Mesendoderm (in vitro differentiated cells): ENCODE results near the gene AGTPBP1.
A peak's percentile ranks its signal among the peaks of the same experiment; 100 is the strongest.

Experiments
- DNase-seq: peaks from one replicate; pipeline ENCODE4 v3.0.0; 2013
- H2AK5ac ChIP-seq: 2 replicates; pipeline ENCODE4 v1.6.1; 2013; ENCODE audit warnings: low read length, inconsistent platforms
- H2BK120ac ChIP-seq: 2 replicates; pipeline ENCODE4 v1.6.1; 2013; ENCODE audit warnings: low read depth, mild to moderate bottlenecking, low read length, moderate library complexity, mixed read lengths
- H2BK15ac ChIP-seq: replicated peaks from 2 replicates; pipeline ENCODE4 v1.6.1; 2013; ENCODE audit warnings: low read depth, mild to moderate bottlenecking, moderate library complexity
- H2BK5ac ChIP-seq: 2 replicates; pipeline ENCODE4 v1.6.1; 2013; ENCODE audit warnings: low read length, inconsistent platforms
- H3K18ac ChIP-seq: 2 replicates; pipeline ENCODE4 v1.6.1; 2013; ENCODE audit warnings: mild to moderate bottlenecking, low read length, mixed read lengths
- H3K23ac ChIP-seq: one replicate; pipeline ENCODE4 v1.6.1; 2013; ENCODE audit warnings: low read length
- H3K27ac ChIP-seq: 2 replicates; pipeline ENCODE4 v1.5.1; 2013; ENCODE audit warnings: low read depth, mild to moderate bottlenecking, inconsistent platforms, low read length, moderate library complexity
- H3K27me3 ChIP-seq: 2 replicates; pipeline ENCODE4 v1.6.1; 2013; ENCODE audit warnings: low read length, control low read depth, mild to moderate bottlenecking, inconsistent platforms; ENCODE audit not compliant: insufficient read depth, poor library complexity
- H3K36me3 ChIP-seq: 2 replicates; pipeline ENCODE4 v1.6.1; 2013; ENCODE audit warnings: low read length, inconsistent platforms; ENCODE audit not compliant: control insufficient read depth, insufficient read depth
- H3K4ac ChIP-seq: one replicate; pipeline ENCODE4 v1.6.1; 2013; ENCODE audit warnings: low read depth, mild to moderate bottlenecking, low read length, moderate library complexity
- H3K4me1 ChIP-seq: 2 replicates; pipeline ENCODE4 v1.6.1; 2013; ENCODE audit warnings: low read depth, low read length, inconsistent platforms; ENCODE audit not compliant: control insufficient read depth
- H3K4me2 ChIP-seq: 2 replicates; pipeline ENCODE4 v1.6.1; 2013; ENCODE audit warnings: low read length
- H3K4me3 ChIP-seq: 2 replicates; pipeline ENCODE4 v1.5.1; 2013; ENCODE audit warnings: mild to moderate bottlenecking, low read length
- H3K56ac ChIP-seq: one replicate; pipeline ENCODE4 v1.6.1; 2013; ENCODE audit warnings: low read length
- H3K79me1 ChIP-seq: 2 replicates; pipeline ENCODE4 v1.6.1; 2013; ENCODE audit warnings: low read length, inconsistent platforms
- H3K79me2 ChIP-seq: 2 replicates; pipeline ENCODE4 v1.6.1; 2013; ENCODE audit warnings: mild to moderate bottlenecking, low read length; ENCODE audit not compliant: control insufficient read depth, insufficient read depth
- H3K9ac ChIP-seq: 2 replicates; pipeline ENCODE4 v1.6.1; 2013; ENCODE audit warnings: low read length, inconsistent platforms
- H4K5ac ChIP-seq: one replicate; pipeline ENCODE4 v1.6.1; 2013; ENCODE audit warnings: low read length
- H4K8ac ChIP-seq: one replicate; pipeline ENCODE4 v1.6.1; 2013; ENCODE audit warnings: low read depth, mild to moderate bottlenecking, control low read depth, low read length, moderate library complexity
- WGBS: extraction: QIAGEN DNeasy Blood & Tissue Kit; methylation state at CpG from one replicate; pipeline ENCODE4 v1.1.7; 2013; ENCODE audit warnings: low lambda C conversion rate, missing lambda C conversion rate; ENCODE audit not compliant: insufficient coverage; ENCODE audit errors: extremely low coverage; 5-methylcytosine and 5-hydroxymethylcytosine counted together

AGTPBP1 gene

DNA sequence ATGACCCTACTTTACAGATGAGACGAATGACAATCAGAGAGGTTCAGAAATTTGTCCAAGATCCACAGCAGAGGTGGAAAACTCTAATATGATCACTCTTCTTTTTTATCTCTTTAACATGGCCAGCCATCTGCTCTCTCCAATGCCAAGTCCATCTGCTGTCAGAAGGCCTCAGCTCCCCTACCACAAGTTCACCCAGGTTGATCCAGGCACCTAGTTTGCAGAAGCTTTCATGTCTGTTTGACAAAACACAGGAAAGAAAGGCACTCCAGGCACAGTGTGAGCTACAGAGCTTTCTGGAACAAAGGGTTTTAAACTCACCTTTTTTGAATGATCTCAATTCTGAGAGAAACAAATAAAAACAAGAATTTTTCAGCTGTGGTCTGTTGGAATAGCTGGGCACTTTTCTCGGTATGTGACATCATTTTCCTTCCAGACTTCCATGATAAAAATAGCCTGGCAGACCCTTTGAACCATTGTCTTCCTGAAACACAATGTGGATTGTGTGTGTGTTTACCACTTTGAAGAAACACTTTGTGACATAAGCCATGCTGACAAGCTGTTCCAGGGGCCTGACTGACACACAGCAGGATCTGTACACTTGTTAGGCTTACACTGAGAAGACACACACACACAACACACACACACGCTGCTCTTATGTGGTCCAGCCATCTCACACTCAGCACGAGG is 214.3 kb downstream of the AGTPBP1 start:
- Histone ChIP-seq H3K9ac (no peak overlapping the region), H2AK5ac (no peak overlapping the region), H3K4me1 (no peaks in the 10 kb centered on the region), H3K27me3 (no peaks in the 10 kb centered on the region), H3K27ac (no peak overlapping the region), H2BK15ac (no peak overlapping the region), H3K23ac (no peak overlapping the region), H3K18ac (no peak overlapping the region), H4K8ac (no peak overlapping the region), H2BK120ac (no peak overlapping the region), H2BK5ac (no peak overlapping the region), H3K4me3 (no peak overlapping the region), H3K4ac (no peak overlapping the region), H3K79me1 (no peaks in the 10 kb centered on the region), H3K4me2 (no peak overlapping the region), H3K79me2 (no peaks in the 10 kb centered on the region), H3K56ac (no peak overlapping the region), H4K5ac (no peak overlapping the region), H3K36me3 (no peaks in the 10 kb centered on the region)
- DNase-seq = no peak
- no CpG with 5 or more reads among the region's 4 CpGs for WGBS

DNA sequence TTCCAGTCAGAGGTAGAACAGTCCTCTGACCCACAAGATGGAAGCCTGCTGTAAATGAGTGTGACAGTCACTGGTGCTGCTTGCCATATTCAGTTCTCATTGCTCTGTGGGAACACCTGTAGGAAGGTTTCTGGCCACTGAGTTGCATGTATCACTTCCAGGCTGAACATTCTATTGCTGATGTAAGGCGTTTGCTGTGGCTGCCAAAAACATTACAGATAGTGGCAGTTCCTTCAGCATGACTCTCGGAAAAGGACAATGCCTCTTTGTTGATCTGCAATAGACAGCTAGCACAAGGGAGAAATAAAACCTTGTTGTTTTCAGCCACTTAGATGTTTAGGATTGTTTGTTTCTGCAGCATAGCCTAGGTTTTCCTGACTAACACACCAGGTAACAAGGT is 217.2 kb downstream of the AGTPBP1 start:
- H3K27me3 ChIP-seq = no peaks in the 10 kb centered on the region
- H3K36me3 ChIP-seq = no peaks in the 10 kb centered on the region
- no peak overlapping the region for H3K9ac ChIP-seq
- H3K27ac ChIP-seq = no peak overlapping the region
- H3K4me3 ChIP-seq = no peak overlapping the region
- H4K8ac ChIP-seq = no peak overlapping the region
- no peak overlapping the region for H3K4me2 ChIP-seq
- H3K56ac ChIP-seq = no peak overlapping the region
- no peaks in the 10 kb centered on the region for H3K79me2 ChIP-seq
- no peak overlapping the region for H4K5ac ChIP-seq
- no peak overlapping the region for H3K18ac ChIP-seq
- H2AK5ac ChIP-seq = no peak overlapping the region
- WGBS = no CpG with 5 or more reads among the region's 2 CpGs
- no peaks in the 10 kb centered on the region for H3K79me1 ChIP-seq
- no peak overlapping the region for H3K23ac ChIP-seq
- no peak overlapping the region for H3K4ac ChIP-seq
- no peak overlapping the region for H2BK15ac ChIP-seq
- no peak for DNase-seq
- H3K4me1 ChIP-seq = no peaks in the 10 kb centered on the region
- no peak overlapping the region for H2BK120ac ChIP-seq
- H2BK5ac ChIP-seq = no peak overlapping the region

DNA sequence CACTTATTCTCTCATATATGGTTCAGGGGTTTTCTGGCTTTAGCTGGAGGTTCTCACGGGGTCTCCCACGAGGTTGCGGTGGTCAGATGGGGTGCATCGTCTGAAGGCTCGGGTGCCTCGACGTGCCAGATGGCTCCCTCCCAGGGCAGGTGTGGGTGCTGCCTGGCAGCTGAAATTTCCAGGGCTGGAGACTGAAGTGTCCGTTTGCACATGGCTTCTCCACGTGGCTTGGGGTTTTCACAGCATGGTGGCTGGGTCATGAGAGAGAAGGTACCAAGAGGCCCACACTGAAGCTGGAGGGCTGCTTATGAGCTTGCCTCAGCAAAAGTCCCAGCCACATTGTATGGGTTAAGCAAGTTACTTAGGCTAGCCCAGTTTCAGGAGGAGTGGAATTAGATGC is 218.6 kb downstream of the AGTPBP1 start:
- peak overlapping the region; percentile 0 for H3K4me2 ChIP-seq
- no peaks in the 10 kb centered on the region for H3K79me2 ChIP-seq
- DNase-seq = no peak
- no peaks in the 10 kb centered on the region for H3K36me3 ChIP-seq
- WGBS = no CpG with 5 or more reads among the region's 9 CpGs
- no peak overlapping the region for H4K5ac ChIP-seq
- H3K18ac ChIP-seq = no peak overlapping the region
- H2BK5ac ChIP-seq = no peak overlapping the region
- no peak overlapping the region for H2AK5ac ChIP-seq
- peak overlapping the region; percentile 4 for H3K23ac ChIP-seq
- H3K4me1 ChIP-seq = no peaks in the 10 kb centered on the region
- no peak overlapping the region for H3K27ac ChIP-seq
- no peak overlapping the region for H2BK120ac ChIP-seq
- no peak overlapping the region for H3K56ac ChIP-seq
- H3K27me3 ChIP-seq = no peaks in the 10 kb centered on the region
- H3K79me1 ChIP-seq = no peaks in the 10 kb centered on the region
- H3K4ac ChIP-seq = no peak overlapping the region
- H3K4me3 ChIP-seq = no peak overlapping the region
- no peak overlapping the region for H2BK15ac ChIP-seq
- H4K8ac ChIP-seq = no peak overlapping the region
- H3K9ac ChIP-seq = no peak overlapping the region

DNA sequence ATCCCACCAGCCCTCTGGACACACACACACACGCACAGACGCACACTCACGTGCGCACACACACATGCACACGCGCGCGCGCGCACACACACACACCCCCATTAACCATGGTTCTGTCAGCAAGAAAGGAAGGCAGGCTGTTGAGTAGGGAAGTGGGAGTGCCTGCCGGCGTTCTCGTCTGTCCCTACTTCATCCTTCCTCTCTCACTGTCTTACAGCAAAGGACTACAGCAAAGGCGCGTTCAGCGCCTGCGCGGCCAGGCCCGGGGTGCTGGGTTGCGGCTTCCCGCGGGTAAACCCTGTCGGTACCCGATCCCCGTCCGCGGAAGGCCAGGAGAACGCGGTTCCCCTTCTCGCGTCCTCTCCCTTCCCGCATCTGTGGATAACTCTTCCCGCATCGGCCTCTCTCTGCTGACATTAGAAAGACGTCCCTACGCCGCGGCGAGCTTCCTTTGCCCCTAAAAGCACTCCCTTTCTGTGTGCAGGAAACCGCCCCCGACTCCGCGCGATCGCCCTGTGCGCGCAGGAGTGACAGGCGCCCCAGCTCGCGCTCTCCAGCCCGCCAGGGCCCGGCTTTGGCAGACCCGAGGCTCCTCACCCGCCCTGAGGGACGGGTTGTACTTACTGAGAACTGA is 219.2 kb downstream of the AGTPBP1 start:
- H3K9ac ChIP-seq = peak overlapping the region; percentile 69
- no peak overlapping the region for H2BK15ac ChIP-seq
- no peak overlapping the region for H3K23ac ChIP-seq
- H3K27me3 ChIP-seq = no peaks in the 10 kb centered on the region
- no peak overlapping the region for H3K4ac ChIP-seq
- H4K8ac ChIP-seq = no peak overlapping the region
- H2BK120ac ChIP-seq = no peak overlapping the region
- H3K79me2 ChIP-seq = no peaks in the 10 kb centered on the region
- no peak overlapping the region for H4K5ac ChIP-seq
- H3K18ac ChIP-seq = no peak overlapping the region
- H3K4me3 ChIP-seq = peak overlapping the region; percentile 59
- DNase-seq = peak; percentile 67
- no peak overlapping the region for H2BK5ac ChIP-seq
- H3K4me1 ChIP-seq = no peaks in the 10 kb centered on the region
- no peak overlapping the region for H3K27ac ChIP-seq
- H3K79me1 ChIP-seq = no peaks in the 10 kb centered on the region
- H3K36me3 ChIP-seq = no peaks in the 10 kb centered on the region
- no peak overlapping the region for H2AK5ac ChIP-seq
- H3K56ac ChIP-seq = peak overlapping the region; percentile 90
- WGBS = no CpG with 5 or more reads among the region's 55 CpGs
- H3K4me2 ChIP-seq = peak overlapping the region; percentile 82

DNA sequence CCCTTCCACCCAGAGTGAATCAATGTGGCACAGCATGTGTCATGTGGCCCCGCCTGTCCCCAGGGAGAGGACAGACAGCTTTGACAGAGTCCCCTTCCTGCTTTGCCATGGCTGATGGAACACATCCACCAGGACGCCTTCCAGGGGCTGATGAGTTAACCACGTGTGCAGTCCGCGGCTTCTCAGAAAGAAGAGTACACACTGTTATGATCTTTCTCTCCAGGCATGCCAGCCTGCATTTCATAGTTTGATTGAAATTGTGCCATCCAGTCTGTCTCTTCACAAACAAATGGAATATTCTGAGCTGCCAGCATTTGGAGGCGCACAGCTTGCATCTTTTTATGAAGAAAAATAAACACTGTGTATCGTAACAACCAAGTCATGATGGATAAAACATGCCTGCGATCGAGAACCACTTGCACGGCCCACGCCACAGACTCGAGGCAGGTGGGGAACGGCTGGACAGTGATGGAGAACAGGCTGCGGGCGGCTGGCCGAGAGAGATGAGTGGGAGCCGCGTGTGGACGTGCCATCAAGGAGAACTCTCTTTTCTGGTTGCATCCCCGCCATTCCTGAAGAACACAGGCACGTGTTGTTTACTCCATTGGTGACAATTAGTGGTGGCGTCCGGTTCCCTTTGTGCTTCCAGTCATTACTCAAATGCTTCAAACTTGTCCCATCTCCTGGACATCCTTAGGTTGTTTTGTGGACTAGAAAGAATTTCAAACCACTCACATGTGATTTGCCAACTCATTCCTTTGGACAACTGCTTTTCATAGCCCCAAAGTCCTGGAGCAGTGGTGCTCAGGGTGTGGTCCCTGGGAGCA is 220.2 kb downstream of the AGTPBP1 start:
- no CpG with 5 or more reads among the region's 23 CpGs for WGBS
- no peaks in the 10 kb centered on the region for H3K27me3 ChIP-seq

More for the DNA sequence above, 220.2 kb downstream of the AGTPBP1 start:
- DNase-seq = no peak
- no peak overlapping the region for H3K56ac ChIP-seq
- no peak overlapping the region for H3K27ac ChIP-seq
- no peak overlapping the region for H2BK5ac ChIP-seq
- H3K4ac ChIP-seq = no peak overlapping the region
- no peaks in the 10 kb centered on the region for H3K79me2 ChIP-seq
- H3K4me2 ChIP-seq = no peak overlapping the region
- no peaks in the 10 kb centered on the region for H3K4me1 ChIP-seq
- H4K8ac ChIP-seq = no peak overlapping the region
- H2BK120ac ChIP-seq = no peak overlapping the region
- H2AK5ac ChIP-seq = no peak overlapping the region
- H3K79me1 ChIP-seq = no peaks in the 10 kb centered on the region
- H3K23ac ChIP-seq = no peak overlapping the region
- H4K5ac ChIP-seq = no peak overlapping the region
- H3K4me3 ChIP-seq = no peak overlapping the region
- H3K18ac ChIP-seq = no peak overlapping the region
- no peak overlapping the region for H2BK15ac ChIP-seq
- H3K9ac ChIP-seq = no peak overlapping the region
- no peaks in the 10 kb centered on the region for H3K36me3 ChIP-seq
